PFSK-1 (cell line): ENCODE measurements around the gene DMGDH.

Experiments used
- FOXP2 ChIP-seq: optimal IDR thresholded peaks from 2 replicates; pipeline ENCODE3; 2011; ENCODE audit warnings: borderline replicate concordance, control low read depth, inconsistent platforms; ENCODE audit not compliant: insufficient read depth; ENCODE audit errors: extremely low read length, extremely low read depth
- POLR2AphosphoS5 ChIP-seq: IDR thresholded peaks from 2 replicates; pipeline ENCODE4 v1.6.1; 2012; ENCODE audit warnings: low read depth, mild to moderate bottlenecking, control low read depth, low read length, moderate library complexity
- REST ChIP-seq, 2 experiments: IDR thresholded peaks; 2 replicates each; pipeline versions ENCODE4 v1.6.1 to v1.8.0; 2011 to 2012; ENCODE audit warnings: low read depth in 2 of 2, low read length in 2 of 2, control low read depth in 1 of 2, inconsistent platforms in 1 of 2, mild to moderate bottlenecking in 1 of 2, moderate library complexity in 1 of 2; ENCODE audit not compliant: insufficient read depth in 1 of 2
- SIN3A ChIP-seq: IDR thresholded peaks from 2 replicates; pipeline ENCODE4 v1.6.1; 2012; ENCODE audit warnings: mild to moderate bottlenecking, low read length, moderate library complexity, borderline replicate concordance; ENCODE audit not compliant: insufficient read depth
- TAF1 ChIP-seq: IDR thresholded peaks from 2 replicates; pipeline ENCODE4 v1.6.1; 2012; ENCODE audit warnings: low read length, control low read depth, borderline replicate concordance; ENCODE audit not compliant: insufficient read depth

DMGDH gene

GRCh38 chr5:79048437-79048836 lies 21.0 kb downstream of the DMGDH start:
- TF ChIP-seq FOXP2 (no peak), REST (IDR thresholded peaks at IDR 0.05; ENCODE audit: insufficient read depth in 1 of 2, low read depth in 2 of 2, low read length in 2 of 2) (no peak), POLR2AphosphoS5 (no peak), SIN3A (no peak), TAF1 (no peak)

- TF ChIP-seq TAF1, result no peak
- no peak for TF ChIP-seq FOXP2
- TF ChIP-seq SIN3A, result no peak
- TF ChIP-seq POLR2AphosphoS5, result no peak
- no peak for TF ChIP-seq REST (IDR thresholded peaks at IDR 0.05; ENCODE audit: insufficient read depth in 1 of 2, low read depth in 2 of 2, low read length in 2 of 2)
Measured at GRCh38 chr5:79047199-79047598, 22.3 kb downstream of the DMGDH start.

- no peak for TF ChIP-seq REST (IDR thresholded peaks at IDR 0.05; ENCODE audit: insufficient read depth in 1 of 2, low read depth in 2 of 2, low read length in 2 of 2)
- no peak for TF ChIP-seq POLR2AphosphoS5
- no peak for TF ChIP-seq TAF1
- no peak for TF ChIP-seq FOXP2
- no peak for TF ChIP-seq SIN3A
Measured at GRCh38 chr5:79042188-79042587, 27.3 kb downstream of the DMGDH start.

- no peak for TF ChIP-seq FOXP2
- TF ChIP-seq REST (IDR thresholded peaks at IDR 0.05; ENCODE audit: insufficient read depth in 1 of 2, low read depth in 2 of 2, low read length in 2 of 2), result no peak
- TF ChIP-seq POLR2AphosphoS5, result no peak
- TF ChIP-seq SIN3A, result no peak
- TF ChIP-seq TAF1, result no peak
Measured at GRCh38 chr5:79036769-79037168, 32.7 kb downstream of the DMGDH start.

GRCh38 chr5:79035237-79035636 lies 34.2 kb downstream of the DMGDH start:
- TF ChIP-seq REST (IDR thresholded peaks at IDR 0.05; ENCODE audit: insufficient read depth in 1 of 2, low read depth in 2 of 2, low read length in 2 of 2) (no peak), SIN3A (no peak), TAF1 (no peak), POLR2AphosphoS5 (no peak), FOXP2 (no peak)
